Measurements from ENCODE around the gene NR1H2. TPM values are rescaled to one million over a fixed set of nuclear protein-coding genes. Genes with fewer than 3 reads are reported as not detected.

NR1H2 gene
- total RNA-seq, 1 donor: 113 TPM

- Histone ChIP-seq H4K20me1 (ENCODE audit: insufficient read depth, low read length) (no peaks in the 10 kb centered on the region), H3K36me3 (ENCODE audit: insufficient read depth, low read length) (no peaks in the 10 kb centered on the region), H3K4me3 (ENCODE audit: insufficient read depth, low read length) (peak overlapping the region; percentile 45), H3K4me1 (ENCODE audit: insufficient read depth, low read length) (peaks cover 5% of the 10 kb centered on the region), H3K9me3 (ENCODE audit: low read depth, low read length) (no peaks in the 10 kb centered on the region), H3K79me2 (ENCODE audit: insufficient read depth, low read length) (no peaks in the 10 kb centered on the region), H2AFZ (ENCODE audit: low read length) (peak overlapping the region; percentile 77), H3K27ac (ENCODE audit: low read depth, low read length) (no peak overlapping the region), H3K4me2 (ENCODE audit: insufficient read depth, low read length) (peak overlapping the region; percentile 67), H3K27me3 (ENCODE audit: insufficient read depth, low read length) (peaks cover 14% of the 10 kb centered on the region)
- TF ChIP-seq CTCF (IDR thresholded peaks at IDR 0.05; ENCODE audit: extremely low read depth, low read depth, low read length): no peak
- DNase-seq (ENCODE audit: insufficient read length, low spot score, missing footprints): peak; percentile 58
Measured at GRCh38 chr19:50427318-50427925, 51.2 kb downstream of the NR1H2 start.

GRCh38 chr19:50427997-50428425, 51.8 kb downstream of the NR1H2 start:
- peak overlapping the region; percentile 77 for H2AFZ ChIP-seq (ENCODE audit: low read length)
- H3K9me3 ChIP-seq (ENCODE audit: low read depth, low read length): no peaks in the 10 kb centered on the region
- H3K4me3 ChIP-seq (ENCODE audit: insufficient read depth, low read length): peak overlapping the region; percentile 45
- no peaks in the 10 kb centered on the region for H4K20me1 ChIP-seq (ENCODE audit: insufficient read depth, low read length)
- peaks cover 5% of the 10 kb centered on the region for H3K4me1 ChIP-seq (ENCODE audit: insufficient read depth, low read length)
- no peaks in the 10 kb centered on the region for H3K36me3 ChIP-seq (ENCODE audit: insufficient read depth, low read length)
- peaks cover 20% of the 10 kb centered on the region for H3K27me3 ChIP-seq (ENCODE audit: insufficient read depth, low read length)
- TF ChIP-seq CTCF (IDR thresholded peaks at IDR 0.05; ENCODE audit: extremely low read depth, low read depth, low read length): no peak
- DNase-seq (ENCODE audit: insufficient read length, low spot score, missing footprints): peak; percentile 90
- H3K27ac ChIP-seq (ENCODE audit: low read depth, low read length): no peak overlapping the region
- no peaks in the 10 kb centered on the region for H3K79me2 ChIP-seq (ENCODE audit: insufficient read depth, low read length)
- H3K4me2 ChIP-seq (ENCODE audit: insufficient read depth, low read length): peak overlapping the region; percentile 67

GRCh38 chr19:50428772-50429463, 52.7 kb downstream of the NR1H2 start:
- TF ChIP-seq CTCF (IDR thresholded peaks at IDR 0.05; ENCODE audit: extremely low read depth, low read depth, low read length): no peak
- H2AFZ ChIP-seq (ENCODE audit: low read length): no peak overlapping the region
- H3K4me3 ChIP-seq (ENCODE audit: insufficient read depth, low read length): no peak overlapping the region
- H3K36me3 ChIP-seq (ENCODE audit: insufficient read depth, low read length): no peaks in the 10 kb centered on the region
- DNase-seq (ENCODE audit: insufficient read length, low spot score, missing footprints): peak; percentile 31
- H3K9me3 ChIP-seq (ENCODE audit: low read depth, low read length): no peaks in the 10 kb centered on the region
- H3K4me2 ChIP-seq (ENCODE audit: insufficient read depth, low read length): no peak overlapping the region
- no peak overlapping the region for H3K27ac ChIP-seq (ENCODE audit: low read depth, low read length)
- H4K20me1 ChIP-seq (ENCODE audit: insufficient read depth, low read length): no peaks in the 10 kb centered on the region
- H3K4me1 ChIP-seq (ENCODE audit: insufficient read depth, low read length): peaks cover 5% of the 10 kb centered on the region
- H3K27me3 ChIP-seq (ENCODE audit: insufficient read depth, low read length): peaks cover 22% of the 10 kb centered on the region
- H3K79me2 ChIP-seq (ENCODE audit: insufficient read depth, low read length): no peaks in the 10 kb centered on the region

- Histone ChIP-seq H3K4me2 (ENCODE audit: insufficient read depth, low read length) (peak overlapping the region; percentile 96), H3K79me2 (ENCODE audit: insufficient read depth, low read length) (no peaks in the 10 kb centered on the region), H3K9me3 (ENCODE audit: low read depth, low read length) (no peaks in the 10 kb centered on the region), H3K4me1 (ENCODE audit: insufficient read depth, low read length) (peaks cover 5% of the 10 kb centered on the region), H4K20me1 (ENCODE audit: insufficient read depth, low read length) (no peaks in the 10 kb centered on the region), H3K4me3 (ENCODE audit: insufficient read depth, low read length) (peak overlapping the region; percentile 73), H3K27me3 (ENCODE audit: insufficient read depth, low read length) (peaks cover 22% of the 10 kb centered on the region), H3K36me3 (ENCODE audit: insufficient read depth, low read length) (no peaks in the 10 kb centered on the region), H2AFZ (ENCODE audit: low read length) (peak overlapping the region; percentile 95), H3K27ac (ENCODE audit: low read depth, low read length) (no peak overlapping the region)
- TF ChIP-seq CTCF (IDR thresholded peaks at IDR 0.05; ENCODE audit: extremely low read depth, low read depth, low read length): no peak
- peak; percentile 30 for DNase-seq (ENCODE audit: insufficient read length, low spot score, missing footprints)
Measured at GRCh38 chr19:50430888-50431342, 54.7 kb downstream of the NR1H2 start.
